PFSK-1 (cell line): ENCODE results near the gene TRAPPC14.

Experiments
- FOXP2 ChIP-seq: optimal IDR thresholded peaks from 2 replicates; pipeline ENCODE3; 2011; ENCODE audit warnings: borderline replicate concordance, control low read depth, inconsistent platforms; ENCODE audit not compliant: insufficient read depth; ENCODE audit errors: extremely low read length, extremely low read depth
- POLR2AphosphoS5 ChIP-seq: IDR thresholded peaks from 2 replicates; pipeline ENCODE4 v1.6.1; 2012; ENCODE audit warnings: low read depth, mild to moderate bottlenecking, control low read depth, low read length, moderate library complexity
- REST ChIP-seq, 2 experiments: IDR thresholded peaks; 2 replicates each; pipeline versions ENCODE4 v1.6.1 to v1.8.0; 2011 to 2012; ENCODE audit warnings: low read depth in 2 of 2, low read length in 2 of 2, control low read depth in 1 of 2, inconsistent platforms in 1 of 2, mild to moderate bottlenecking in 1 of 2, moderate library complexity in 1 of 2; ENCODE audit not compliant: insufficient read depth in 1 of 2
- SIN3A ChIP-seq: IDR thresholded peaks from 2 replicates; pipeline ENCODE4 v1.6.1; 2012; ENCODE audit warnings: mild to moderate bottlenecking, low read length, moderate library complexity, borderline replicate concordance; ENCODE audit not compliant: insufficient read depth
- TAF1 ChIP-seq: IDR thresholded peaks from 2 replicates; pipeline ENCODE4 v1.6.1; 2012; ENCODE audit warnings: low read length, control low read depth, borderline replicate concordance; ENCODE audit not compliant: insufficient read depth

The TRAPPC14 gene

DNA sequence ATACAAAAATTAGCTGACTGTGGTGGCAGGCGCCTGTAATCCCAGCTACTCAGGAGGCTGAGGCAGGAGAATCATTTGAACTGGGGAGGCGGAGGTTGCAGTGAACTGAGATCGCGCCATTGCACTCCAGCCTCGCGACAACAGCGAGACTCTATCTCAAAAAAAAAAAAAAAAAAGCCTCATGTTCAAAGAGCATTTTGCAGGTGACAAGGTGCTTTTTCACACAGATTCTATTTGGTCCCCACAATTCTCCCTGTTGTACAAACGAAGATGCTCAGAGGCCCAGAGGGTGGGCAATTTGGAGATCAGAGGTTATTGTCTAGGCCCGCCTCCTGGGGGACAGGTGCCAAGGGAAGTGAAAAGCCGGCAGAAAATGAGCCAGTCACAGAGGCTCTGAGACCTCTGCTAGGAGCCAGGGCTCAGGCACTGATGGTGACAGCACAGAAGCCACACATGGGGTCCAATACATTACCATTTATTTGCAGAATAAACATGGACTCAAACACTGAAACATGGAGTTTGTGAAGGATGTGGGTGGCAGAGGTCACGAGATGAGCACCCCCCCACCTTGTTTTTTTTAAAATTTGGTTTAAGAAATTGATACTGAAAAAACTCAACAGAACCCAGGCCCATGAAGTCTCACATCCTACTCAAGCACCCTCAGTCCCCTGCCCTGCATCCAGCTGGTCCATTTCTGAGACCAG lies 10.8 kb upstream of the TRAPPC14 start:
- TF ChIP-seq FOXP2: no peak
- no peak for TF ChIP-seq SIN3A
- TF ChIP-seq TAF1: no peak
- TF ChIP-seq POLR2AphosphoS5: no peak

GRCh38 chr7:100167912-100168323 lies 9.4 kb upstream of the TRAPPC14 start:
- TF ChIP-seq REST (IDR thresholded peaks at IDR 0.05; ENCODE audit: insufficient read depth in 1 of 2, low read depth in 2 of 2, low read length in 2 of 2): no peak
- no peak for TF ChIP-seq FOXP2
- no peak for TF ChIP-seq SIN3A
- no peak for TF ChIP-seq POLR2AphosphoS5
- TF ChIP-seq TAF1: no peak

DNA sequence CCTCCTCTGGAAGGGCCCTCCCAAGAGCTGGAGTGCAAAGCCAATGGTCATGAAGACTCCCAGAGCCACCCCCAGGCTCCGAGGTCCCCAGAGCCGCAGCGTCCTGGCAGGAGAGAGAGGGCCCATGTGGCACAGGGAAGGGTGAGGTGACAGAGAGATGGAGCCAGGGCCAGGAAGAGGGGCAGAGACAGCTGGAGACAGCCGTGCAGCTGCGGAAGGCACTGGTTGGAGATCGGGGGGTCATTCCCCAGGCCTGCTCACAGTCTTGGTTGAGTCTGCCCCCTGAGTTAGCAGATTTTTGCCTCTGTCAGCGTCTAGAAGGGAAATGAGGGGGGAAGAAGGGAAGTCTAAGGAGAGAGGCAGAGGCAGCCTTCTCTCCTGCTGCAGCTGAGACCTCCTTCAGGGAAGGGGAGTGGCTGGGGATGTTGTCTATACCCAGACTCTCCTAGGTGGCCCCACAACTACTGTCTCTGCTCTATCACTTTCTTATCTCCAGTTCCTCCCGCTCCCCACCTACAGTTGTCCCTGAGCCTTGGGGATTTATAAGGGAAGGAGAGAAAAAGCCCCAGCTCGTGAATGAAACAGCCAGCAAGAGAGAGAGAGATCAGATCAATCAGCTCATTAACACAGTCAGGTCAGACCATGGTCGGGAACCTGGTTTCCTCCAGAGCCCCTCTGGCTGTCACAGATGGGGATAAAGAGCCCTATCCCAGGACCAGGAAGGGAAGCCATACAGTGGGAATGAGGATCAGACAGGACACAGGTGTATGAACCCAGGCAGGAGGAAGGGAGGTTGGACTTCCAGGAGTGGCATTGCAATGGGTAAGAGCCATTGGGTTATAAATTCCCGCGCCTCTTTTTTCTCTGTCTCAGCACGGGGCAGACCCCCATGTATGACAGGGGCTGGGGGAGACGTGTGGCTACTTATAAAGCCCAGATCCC lies 8.7 kb upstream of the TRAPPC14 start:
- no peak for TF ChIP-seq SIN3A
- TF ChIP-seq FOXP2: no peak
- TF ChIP-seq TAF1: no peak
- TF ChIP-seq POLR2AphosphoS5: no peak
- no peak for TF ChIP-seq REST (IDR thresholded peaks at IDR 0.05; ENCODE audit: insufficient read depth in 1 of 2, low read depth in 2 of 2, low read length in 2 of 2)

DNA sequence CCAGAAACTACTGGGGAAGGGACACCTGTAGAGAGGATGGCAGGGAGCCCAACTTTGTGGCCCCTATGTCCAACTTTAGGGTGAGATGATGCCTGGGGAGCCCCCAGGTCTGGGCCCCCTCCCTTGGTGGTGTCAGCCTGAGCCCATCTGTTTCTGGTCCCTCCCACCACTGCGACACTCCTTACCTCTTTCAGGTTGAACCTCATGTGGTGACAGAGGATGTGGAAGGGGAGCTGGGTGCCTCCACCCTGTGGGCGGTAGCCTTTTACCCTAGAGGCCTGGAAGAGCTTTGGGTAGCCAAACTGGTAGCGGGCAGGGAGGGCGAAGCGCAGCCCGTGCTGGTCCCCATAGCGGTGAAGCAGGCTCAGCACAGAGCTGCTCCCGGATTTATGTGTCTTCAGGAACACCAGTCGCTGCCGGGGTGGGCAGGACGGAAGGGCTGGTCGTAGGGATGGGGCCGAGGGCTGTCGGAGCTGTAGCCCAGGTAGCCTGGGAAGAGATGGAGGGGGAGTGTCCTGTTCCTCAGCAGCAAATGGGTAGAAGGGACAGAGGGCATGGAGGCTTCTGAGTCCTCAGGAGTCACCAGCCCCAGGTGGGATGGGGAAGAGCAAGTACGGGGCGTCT lies 7.9 kb upstream of the TRAPPC14 start:
- TF ChIP-seq SIN3A: no peak
- no peak for TF ChIP-seq FOXP2
- TF ChIP-seq POLR2AphosphoS5: no peak
- TF ChIP-seq TAF1: no peak
- TF ChIP-seq REST (IDR thresholded peaks at IDR 0.05; ENCODE audit: insufficient read depth in 1 of 2, low read depth in 2 of 2, low read length in 2 of 2): no peak

- TF ChIP-seq FOXP2: no peak
- no peak for TF ChIP-seq SIN3A
- TF ChIP-seq POLR2AphosphoS5: no peak
- no peak for TF ChIP-seq TAF1
- no peak for TF ChIP-seq REST (IDR thresholded peaks at IDR 0.05; ENCODE audit: insufficient read depth in 1 of 2, low read depth in 2 of 2, low read length in 2 of 2)
Measured at GRCh38 chr7:100163871-100164270, 5.3 kb upstream of the TRAPPC14 start.
